Measurements from ENCODE around the gene TNFRSF9. TPM values are rescaled to one million over a fixed set of nuclear protein-coding genes. Genes with fewer than 3 reads are reported as not detected.

Gene TNFRSF9
- total and polyA plus RNA-seq, 12 donors: 0.03 to 0.83 (median 0.13) TPM; not detected in 4

- Histone ChIP-seq H3K36me3 (replicated peaks in 1 of 2) (no peaks in the 10 kb centered on the region), H3K27ac (no peak overlapping the region), H3K4me1 (replicated peaks in 1 of 2) (no peaks in the 10 kb centered on the region), H3K4me3 (no peak overlapping the region), H3K27me3 (no peaks in the 10 kb centered on the region), H3K9me3 (replicated peaks in 1 of 3) (no peaks in the 10 kb centered on the region)
- intact Hi-C loops (cut with DNase I): no loop called here
- TF ChIP-seq POLR2A (IDR thresholded peaks at IDR 0.05) (no peak), CTCF (IDR thresholded peaks at IDR 0.05) (no peak)
- peak in 1 of 7 donors; percentile 31 for DNase-seq
- WGBS, 4 donors: 57 to 81% (median 68%) methylated on average over 9 to 10 of the region's 10 CpGs
These were observed 72.4 kb downstream of the TNFRSF9 start for GRCh38 chr1:7868070-7868780.

- no peak overlapping the region for H3K4me3 ChIP-seq
- no peaks in the 10 kb centered on the region for H3K4me1 ChIP-seq (replicated peaks in 1 of 2)
- H3K27me3 ChIP-seq: no peaks in the 10 kb centered on the region
- no peak for TF ChIP-seq POLR2A (IDR thresholded peaks at IDR 0.05)
- no peak for TF ChIP-seq CTCF (IDR thresholded peaks at IDR 0.05)
- H3K27ac ChIP-seq: no peak overlapping the region
- 72 to 91% (median 87%) methylated on average over 10 to 16 of the region's 16 CpGs for WGBS, 4 donors
- H3K9me3 ChIP-seq (replicated peaks in 1 of 3): no peaks in the 10 kb centered on the region
- H3K36me3 ChIP-seq (replicated peaks in 1 of 2): no peaks in the 10 kb centered on the region
- DNase-seq: peak in 1 of 7 donors; percentile 11
- intact Hi-C loops (cut with DNase I): no loop called here
These were observed 74.7 kb downstream of the TNFRSF9 start for GRCh38 chr1:7865978-7866377.

Small RNA genes lying within 50 kb of the gene (small RNA-seq; reads per million reads assigned to genes)
- gene RF00019: 0 reads per million in 2 donors

Other genes with a start within 250 kb of the TNFRSF9 start
- gene VAMP3, start 169.5 kb downstream of the TNFRSF9 start, total RNA-seq: 100 to 1,000 TPM in 6 of 9 donors, 10 to 100 TPM in 3; 89.3 to 151 (median 116) TPM
- gene VAMP3, start 169.5 kb downstream of the TNFRSF9 start, polyA plus RNA-seq: 100 to 1,000 TPM in 1 of 3 donors, 10 to 100 TPM in 2; 52.0 to 186 (median 61.6) TPM
- gene PER3, start 156.5 kb downstream of the TNFRSF9 start, total RNA-seq: 10 to 100 TPM in 8 of 9 donors, 1 to 10 TPM in 1; 8.9 to 29.0 (median 18.8) TPM
- gene PER3, start 156.5 kb downstream of the TNFRSF9 start, polyA plus RNA-seq: 10 to 100 TPM in 2 of 3 donors, 1 to 10 TPM in 1; 8.8 to 19.9 (median 14.8) TPM
- 10 to 100 TPM in 1 of 9 donors, 1 to 10 TPM in 1, under 1 TPM in 2, not detected in 5; 0.65 to 54.3 (median 3.9) TPM for gene UTS2, start 87.8 kb downstream of the TNFRSF9 start, total RNA-seq
- 1 to 10 TPM in 2 of 3 donors, not detected in 1; 6.6 to 6.8 TPM for gene UTS2, start 87.8 kb downstream of the TNFRSF9 start, polyA plus RNA-seq
- 100 to 1,000 TPM; 266 to 478 (median 397) TPM for gene PARK7, start 20.9 kb upstream of the TNFRSF9 start, total RNA-seq
- 100 to 1,000 TPM; 274 to 697 (median 537) TPM for gene PARK7, start 20.9 kb upstream of the TNFRSF9 start, polyA plus RNA-seq
- 10 to 100 TPM; 16.0 to 71.5 (median 27.4) TPM for gene ERRFI1, start 85.5 kb upstream of the TNFRSF9 start, total RNA-seq
- 10 to 100 TPM; 14.4 to 29.8 (median 16.0) TPM for gene ERRFI1, start 85.5 kb upstream of the TNFRSF9 start, polyA plus RNA-seq